Colonic mucosa (tissue), 4 donors: Measurements from ENCODE around the gene DCXR. TPM values are rescaled to one million over a fixed set of nuclear protein-coding genes. Genes with fewer than 3 reads are reported as not detected.

Experiments
- DNase-seq: peaks from one replicate; pipeline ENCODE4 v3.0.0-alpha.2; 2020
- H3K27ac ChIP-seq: fragments of 200-600 bp; one replicate; pipeline ENCODE4 v1.8.0; 2021
- H3K27me3 ChIP-seq: fragments of 200-600 bp; one replicate; pipeline ENCODE4 v1.8.0; 2021
- H3K36me3 ChIP-seq: fragments of 200-600 bp; one replicate; pipeline ENCODE4 v1.8.0; 2021
- H3K4me1 ChIP-seq: fragments of 200-600 bp; one replicate; pipeline ENCODE4 v1.8.0; 2021; ENCODE audit warnings: mild to moderate bottlenecking
- H3K4me3 ChIP-seq: fragments of 200-600 bp; one replicate; pipeline ENCODE4 v1.8.0; 2021
- H3K9ac ChIP-seq, 2 donors: one replicate each; pipeline ENCODE4 v1.7.0; 2013; ENCODE audit warnings: control low read depth in 2 of 2, low read depth in 2 of 2, low read length in 2 of 2
- H3K9me3 ChIP-seq: fragments of 200-600 bp; one replicate; pipeline ENCODE4 v1.8.0; 2021
- CTCF ChIP-seq: fragments of 200-600 bp; IDR thresholded peaks from one replicate; pipeline ENCODE4 v1.8.0; 2022; ENCODE audit warnings: antibody characterized with exemption, mild to moderate bottlenecking
- intact Hi-C: fragments of 100-400 bp; cut with DNase I; formaldehyde crosslinking; loops from one replicate; pipeline ENCODE4 v1.14.1; 2022
- total RNA-seq, 2 donors: library from RNA; stranded (reverse); fragmentation: NEBNext Ultra II Directional in 1 of 2; extraction: Animal tissue kit (Norgen Biotek cat#: 25700) in 1 of 2; gene quantifications; one replicate each; pipeline ENCODE4 v1.2.1, GENCODE V29; 2021
- donor health status: healthy.
- donor health status: DM: no; HTN: no; CAD: no.
- donor health status: DM: no; HTN: no; CAD: no.

Gene DCXR
- total RNA-seq, 2 donors from 2014 or later: 115 to 183 TPM

- H3K4me3 ChIP-seq: peak overlapping the region; percentile 20
- H3K9me3 ChIP-seq: no peaks in the 10 kb centered on the region
- H3K9ac ChIP-seq: peak overlapping the region in 1 of 2 donors; percentile 39
- no peak overlapping the region for H3K27ac ChIP-seq
- H3K27me3 ChIP-seq: no peaks in the 10 kb centered on the region
- peak; percentile 80 for DNase-seq
- H3K36me3 ChIP-seq: no peaks in the 10 kb centered on the region
- intact Hi-C loops: loop anchor here (2.0 to 10.0 kb wide), 2 partner anchors 117 to 293 kb away; no protein-coding TSS in a partner anchor
- no peak for TF ChIP-seq CTCF
- peaks cover 16% of the 10 kb centered on the region for H3K4me1 ChIP-seq
Observed at GRCh38 chr17:82031885-82032627, 5.4 kb downstream of the DCXR start.

- intact Hi-C loops: loop anchor here (2.0 to 10.0 kb wide), 2 partner anchors 117 to 293 kb away; no protein-coding TSS in a partner anchor
Observed at GRCh38 chr17:82031303-82031884, 6.1 kb downstream of the DCXR start, which contains the start of gene RAC3. TSS of gene RAC3 (plus strand) at chr17:82031678. CDS start at chr17:82031762, 84 bp downstream.

GRCh38 chr17:82030470-82031302 lies 6.8 kb downstream of the DCXR start:
- peaks cover 10% of the 10 kb centered on the region for H3K4me1 ChIP-seq
- peak overlapping the region; percentile 47 for H3K4me3 ChIP-seq
- peak; percentile 96 for TF ChIP-seq CTCF
- peak overlapping the region; percentile 75 for H3K27ac ChIP-seq
- H3K27me3 ChIP-seq: no peaks in the 10 kb centered on the region
- peak overlapping the region; percentile 43 to 46 for H3K9ac ChIP-seq
- no peaks in the 10 kb centered on the region for H3K36me3 ChIP-seq
- peak; percentile 90 for DNase-seq
- intact Hi-C loops: loop anchor here (2.0 to 10.0 kb wide), 2 partner anchors 118 to 294 kb away; no protein-coding TSS in a partner anchor
- no peaks in the 10 kb centered on the region for H3K9me3 ChIP-seq

More at GRCh38 chr17:82031303-82031884, 6.1 kb downstream of the DCXR start, which contains the start of gene RAC3:
- no peak for TF ChIP-seq CTCF
- no peaks in the 10 kb centered on the region for H3K9me3 ChIP-seq
- peaks cover 12% of the 10 kb centered on the region for H3K4me1 ChIP-seq
- no peaks in the 10 kb centered on the region for H3K27me3 ChIP-seq
- H3K9ac ChIP-seq: peak within 1 kb of the TSS; percentile 43 to 46
- no peaks in the 10 kb centered on the region for H3K36me3 ChIP-seq
- peak within 1 kb of the TSS; percentile 75 for H3K27ac ChIP-seq
- peak within 1 kb of the TSS; percentile 47 for H3K4me3 ChIP-seq
- DNase-seq: no peak

- H3K4me1 ChIP-seq: peaks cover 10% of the 10 kb centered on the region
- peak overlapping the region; percentile 47 for H3K4me3 ChIP-seq
- no peaks in the 10 kb centered on the region for H3K27me3 ChIP-seq
- no peaks in the 10 kb centered on the region for H3K9me3 ChIP-seq
- no peak for DNase-seq
- intact Hi-C loops: loop anchor here (2.0 to 10.0 kb wide), 2 partner anchors 119 to 295 kb away; no protein-coding TSS in a partner anchor
- no peak overlapping the region for H3K27ac ChIP-seq
- H3K9ac ChIP-seq: peak overlapping the region in 1 of 2 donors; percentile 43
- no peak for TF ChIP-seq CTCF
- H3K36me3 ChIP-seq: no peaks in the 10 kb centered on the region
Observed at GRCh38 chr17:82029990-82030469, 7.5 kb downstream of the DCXR start.

GRCh38 chr17:82029391-82029790 lies 8.1 kb downstream of the DCXR start:
- H3K27ac ChIP-seq: no peak overlapping the region
- no peak overlapping the region for H3K9ac ChIP-seq
- no peaks in the 10 kb centered on the region for H3K9me3 ChIP-seq
- no peak overlapping the region for H3K4me3 ChIP-seq
- intact Hi-C loops: no loop called here
- no peak for TF ChIP-seq CTCF
- no peaks in the 10 kb centered on the region for H3K36me3 ChIP-seq
- no peaks in the 10 kb centered on the region for H3K27me3 ChIP-seq
- no peak for DNase-seq
- H3K4me1 ChIP-seq: peaks cover 10% of the 10 kb centered on the region
